ENCODE measurements around the gene MORN5.
A peak's percentile ranks its signal among the peaks of the same experiment; 100 is the strongest.
"Not testable (repeated sequence)": the region's sequence is repeated elsewhere in the genome, so short reads cannot be mapped to it uniquely, and the experiment has no call there.

The MORN5 gene

DNA sequence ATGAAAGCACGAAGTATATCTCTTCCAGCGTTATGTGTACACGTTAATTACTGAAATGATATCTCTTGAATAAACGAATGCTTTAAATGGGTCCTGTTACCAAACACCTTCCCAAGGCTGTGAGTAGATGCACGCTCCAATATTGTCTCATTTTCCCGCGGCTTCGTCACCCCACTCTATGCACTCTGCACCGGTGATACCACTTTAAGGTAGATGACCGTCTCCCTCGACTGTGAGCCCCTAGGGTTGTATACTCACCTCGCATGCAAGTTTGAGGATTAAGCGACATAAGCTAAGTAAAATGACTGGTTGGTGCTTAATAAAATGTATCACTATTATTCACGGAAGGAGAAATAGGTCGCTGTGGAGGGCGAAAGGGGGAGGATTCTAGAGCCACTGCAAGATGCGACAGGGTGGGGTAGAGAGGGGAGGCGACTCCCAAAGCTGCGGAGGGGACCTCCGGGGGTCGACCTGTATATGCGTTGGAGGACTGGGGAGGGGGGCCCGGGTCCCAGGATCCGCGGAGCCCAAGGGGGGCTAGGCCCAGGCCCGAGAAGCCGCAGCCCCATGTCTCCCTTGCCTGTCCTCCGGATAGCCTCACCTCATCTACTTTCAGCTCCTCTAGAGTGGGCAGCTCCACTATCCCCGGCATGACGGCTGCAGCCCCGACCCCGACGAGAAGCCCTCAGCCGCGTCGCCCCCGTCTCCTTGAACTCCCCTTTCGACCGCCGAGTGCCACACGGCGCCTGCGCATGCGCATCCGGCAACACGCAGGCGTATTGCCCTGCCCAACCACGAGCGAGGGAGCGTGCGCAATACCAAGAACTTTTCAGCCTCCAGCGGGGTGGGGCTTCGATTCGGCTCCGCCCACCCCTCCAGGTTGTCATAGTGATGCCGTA is at the start of gene MORN5, which contains the start of gene NDUFA8:
Gene MORN5 (plus strand): TSS at position 883 of the 899 bp plus-strand sequence. CDS start 65 bp downstream, outside the sequence.
Gene NDUFA8 (minus strand): TSS at position 754 of the 899 bp plus-strand sequence. CDS start 102 bp downstream, at position 652.
- peak; percentile 92 for DNase-seq

DNA sequence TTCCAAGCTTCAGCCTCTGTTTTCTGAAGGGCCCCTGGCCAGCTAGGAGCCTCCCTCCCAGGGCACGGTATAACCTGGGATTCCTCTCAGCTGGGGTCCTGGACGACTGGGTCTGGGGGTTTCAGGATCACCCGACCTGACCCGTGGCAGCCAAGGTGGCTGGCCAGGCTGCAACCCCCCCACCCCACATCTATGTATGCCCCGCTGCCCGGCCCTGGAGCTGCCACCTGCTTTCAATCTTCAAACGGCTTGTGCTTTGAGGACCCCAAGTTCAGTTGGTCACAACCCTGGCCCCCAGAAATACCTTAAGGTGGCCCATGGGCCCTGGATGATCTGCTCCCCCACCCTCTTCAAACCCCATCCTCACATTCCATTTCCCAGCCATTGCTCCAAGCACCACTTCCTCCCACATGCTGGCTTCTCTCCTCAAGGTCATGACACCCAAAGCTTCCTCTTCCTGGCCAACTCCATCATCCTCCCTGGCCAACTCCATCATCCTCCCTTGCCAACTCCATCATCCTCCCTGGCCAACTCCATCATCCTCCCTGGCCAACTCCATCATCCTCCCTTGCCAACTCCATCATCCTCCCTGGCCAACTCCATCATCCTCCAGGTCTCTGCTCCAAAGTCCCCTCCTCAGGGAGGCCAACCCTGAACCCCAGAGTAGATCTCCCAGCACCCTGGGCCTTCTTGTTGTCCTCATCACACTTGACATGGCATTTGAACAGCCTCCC is 49.4 kb upstream of the MORN5 start:
- DNase-seq: no peak

DNA sequence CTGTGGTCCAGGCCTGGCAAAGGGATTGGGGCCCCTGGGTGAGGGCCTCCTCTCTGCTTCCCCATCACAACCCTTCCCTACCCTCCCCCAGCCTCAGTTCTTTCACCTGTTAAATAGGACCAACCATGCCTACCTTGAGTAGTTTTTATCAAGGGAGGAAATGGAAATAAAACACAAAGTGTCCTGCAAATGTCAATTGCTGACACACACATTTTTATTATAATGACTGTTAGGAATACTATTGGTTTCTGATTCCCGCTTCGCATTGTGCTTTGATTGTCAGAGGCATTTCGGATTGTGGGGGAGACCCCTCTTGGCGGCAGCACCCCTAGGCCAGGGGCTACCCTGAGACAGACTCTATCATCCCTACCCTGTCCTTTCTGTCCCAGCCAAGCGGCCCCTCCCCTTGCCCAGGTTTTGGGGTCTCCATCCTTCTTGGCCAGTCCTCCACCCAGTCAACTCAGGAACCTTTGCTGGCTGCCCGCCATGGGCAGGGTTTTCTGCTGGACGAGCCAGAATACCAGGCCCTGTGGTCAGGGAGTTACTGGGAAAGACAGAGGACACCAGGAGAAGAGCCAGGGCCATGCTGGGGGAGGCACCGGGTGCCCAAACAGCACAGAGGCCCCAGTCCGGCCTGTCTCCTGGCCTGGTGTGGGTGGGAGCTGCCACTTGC is 48.2 kb upstream of the MORN5 start:
- no peak for DNase-seq

DNA sequence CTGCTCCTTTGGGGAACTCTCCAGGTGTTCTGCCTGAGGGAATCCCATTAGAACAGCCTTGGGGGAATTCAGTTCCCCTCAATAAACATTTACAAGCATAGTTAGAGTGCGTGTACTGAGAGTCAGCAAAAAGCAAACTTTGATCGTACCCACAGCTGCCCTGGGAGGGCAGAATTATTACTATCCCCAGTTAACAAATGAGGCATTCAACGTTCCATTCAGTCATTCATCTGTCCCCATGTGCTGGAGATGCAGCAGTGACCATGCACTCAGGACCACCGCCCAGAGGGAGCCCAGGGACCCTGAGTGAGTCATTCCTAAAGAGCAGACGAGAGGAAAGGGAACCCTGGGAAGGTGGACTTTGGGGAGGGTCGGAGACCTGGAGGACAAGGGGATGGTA is 47.5 kb upstream of the MORN5 start:
- no peak for DNase-seq

DNA sequence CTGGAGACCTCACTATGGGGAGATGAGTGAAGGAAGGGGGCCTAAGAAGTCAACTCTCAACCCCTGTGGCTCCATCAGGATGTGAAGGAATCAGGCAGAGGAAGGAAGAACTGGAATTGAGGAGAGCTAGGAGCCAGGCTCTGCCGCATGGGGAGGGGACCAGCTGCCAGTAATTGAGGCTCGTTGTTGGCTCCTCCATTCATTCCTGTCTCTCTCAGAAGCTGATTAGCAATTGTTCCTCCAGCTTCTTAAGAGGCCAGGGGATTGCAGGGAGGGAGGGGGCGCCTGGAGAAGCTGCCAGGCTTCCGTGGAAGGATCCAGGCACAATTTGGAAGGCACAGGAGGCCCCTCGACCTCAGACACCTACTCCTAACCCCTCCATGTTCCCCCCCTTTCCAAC is 46.1 kb upstream of the MORN5 start:
- DNase-seq: no peak

DNA sequence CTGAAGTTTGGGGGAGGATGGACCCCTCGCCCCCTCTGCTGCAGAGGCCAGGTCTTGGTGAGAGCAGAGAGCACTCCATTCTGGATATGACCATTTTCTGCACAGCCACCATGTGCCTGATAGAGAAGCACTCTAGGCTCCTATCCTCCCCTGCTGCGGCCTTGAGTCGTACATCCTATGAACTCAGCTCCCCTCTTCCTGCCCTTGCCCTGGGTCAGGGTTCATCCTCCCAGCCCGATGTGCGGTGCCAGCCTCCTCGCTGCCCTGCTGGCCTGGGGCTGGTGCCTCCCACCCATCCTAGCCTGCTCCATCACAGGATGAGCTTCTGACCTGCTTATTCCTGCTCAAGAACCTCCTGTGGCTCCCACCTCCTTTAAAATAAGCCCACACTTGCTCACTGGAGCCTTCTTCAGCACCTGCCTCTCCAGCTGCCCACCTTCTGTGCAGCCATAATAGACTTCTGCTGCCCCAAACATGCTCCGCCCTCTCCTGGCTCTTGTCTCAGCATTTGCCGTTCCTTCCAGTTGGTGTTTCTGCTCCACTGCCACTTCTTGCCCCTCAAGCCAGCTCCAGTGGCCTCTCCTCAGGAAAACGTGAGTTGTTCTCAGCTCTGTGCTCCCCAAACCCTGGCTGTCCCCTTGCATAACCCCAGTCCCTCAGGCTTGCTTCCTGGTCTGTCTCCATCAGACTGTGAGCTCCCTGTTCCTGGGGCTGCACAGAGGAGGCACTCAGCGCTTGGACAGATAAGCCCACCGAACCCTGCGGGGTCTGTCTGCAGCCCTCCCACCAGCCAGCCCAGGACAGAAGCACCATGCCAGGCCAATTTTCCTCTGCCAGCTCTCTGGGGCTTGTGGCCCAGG is 44.3 kb upstream of the MORN5 start:
- DNase-seq: no peak

DNA sequence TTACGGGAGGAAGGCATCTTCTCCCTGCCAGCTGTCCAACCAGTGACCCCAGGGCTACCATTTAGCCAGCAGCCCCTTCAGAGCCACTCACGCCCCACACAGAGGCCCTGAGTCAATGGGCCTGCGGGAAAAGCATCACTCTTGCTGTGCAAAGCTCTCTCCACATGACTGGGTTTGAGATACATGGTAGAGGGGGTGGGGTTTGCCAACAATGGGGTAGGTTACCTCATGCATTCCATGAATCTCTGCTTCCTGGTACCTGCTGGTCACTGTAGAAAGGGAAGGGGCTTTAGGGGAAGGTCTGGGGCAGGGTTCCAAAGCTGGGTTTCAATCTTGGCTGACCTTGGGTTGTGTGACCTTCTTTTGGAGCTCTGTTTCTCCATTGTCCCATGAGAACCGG is 43.7 kb upstream of the MORN5 start:
- DNase-seq: no peak

DNA sequence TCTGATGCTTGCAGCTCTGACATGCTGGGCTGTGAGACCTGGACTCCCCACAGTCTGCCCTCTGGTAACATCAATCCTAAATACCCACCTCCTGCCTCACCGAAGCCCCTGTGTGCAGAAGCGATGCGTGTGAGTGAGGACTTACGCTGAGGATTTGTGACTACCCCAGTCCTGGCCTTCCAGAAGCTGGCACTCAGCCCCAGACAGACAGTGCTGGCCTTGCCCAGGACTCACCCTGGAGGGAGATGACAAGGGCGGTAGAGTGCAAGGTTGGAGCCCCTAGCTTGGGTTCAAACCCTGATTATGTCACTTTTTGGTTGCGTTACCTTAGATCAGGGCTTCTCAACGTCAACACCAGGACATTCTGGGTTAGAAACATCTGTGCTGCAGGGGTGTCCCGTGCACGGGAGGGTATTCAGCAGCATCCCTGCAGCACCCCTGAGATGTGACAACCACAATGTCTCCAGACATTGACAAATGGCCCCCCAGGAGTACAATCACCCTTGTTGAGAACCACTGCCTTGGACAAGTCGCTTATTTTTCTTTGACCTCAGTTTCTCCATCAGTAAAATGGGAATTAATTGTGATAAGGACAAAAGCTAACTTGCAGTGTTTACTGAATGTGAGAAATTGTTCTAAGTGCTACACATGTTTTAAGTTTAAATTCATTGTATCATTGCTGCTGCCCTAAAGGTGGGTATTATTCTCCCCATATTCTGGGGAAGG is 43.1 kb upstream of the MORN5 start:
- DNase-seq: no peak

DNA sequence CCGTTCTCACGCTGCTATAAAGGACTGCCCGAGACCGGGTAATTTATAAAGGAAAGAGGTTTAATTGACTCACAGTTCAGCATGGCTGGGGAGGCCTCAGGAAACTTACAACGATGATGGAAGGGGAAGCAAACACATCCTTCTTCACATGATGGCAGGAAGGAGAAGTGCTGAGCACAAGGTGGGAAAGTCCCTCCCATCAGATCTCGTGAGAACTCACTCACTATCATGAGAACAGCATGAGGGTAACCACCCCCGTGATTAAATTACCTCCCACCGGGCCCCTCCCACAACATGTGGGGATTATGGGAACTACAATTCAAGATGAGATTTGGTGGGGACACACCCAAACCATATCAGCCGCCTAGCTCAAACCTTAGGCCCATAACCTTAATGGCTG is 42.5 kb upstream of the MORN5 start:
- DNase-seq: not testable (repeated sequence)

DNA sequence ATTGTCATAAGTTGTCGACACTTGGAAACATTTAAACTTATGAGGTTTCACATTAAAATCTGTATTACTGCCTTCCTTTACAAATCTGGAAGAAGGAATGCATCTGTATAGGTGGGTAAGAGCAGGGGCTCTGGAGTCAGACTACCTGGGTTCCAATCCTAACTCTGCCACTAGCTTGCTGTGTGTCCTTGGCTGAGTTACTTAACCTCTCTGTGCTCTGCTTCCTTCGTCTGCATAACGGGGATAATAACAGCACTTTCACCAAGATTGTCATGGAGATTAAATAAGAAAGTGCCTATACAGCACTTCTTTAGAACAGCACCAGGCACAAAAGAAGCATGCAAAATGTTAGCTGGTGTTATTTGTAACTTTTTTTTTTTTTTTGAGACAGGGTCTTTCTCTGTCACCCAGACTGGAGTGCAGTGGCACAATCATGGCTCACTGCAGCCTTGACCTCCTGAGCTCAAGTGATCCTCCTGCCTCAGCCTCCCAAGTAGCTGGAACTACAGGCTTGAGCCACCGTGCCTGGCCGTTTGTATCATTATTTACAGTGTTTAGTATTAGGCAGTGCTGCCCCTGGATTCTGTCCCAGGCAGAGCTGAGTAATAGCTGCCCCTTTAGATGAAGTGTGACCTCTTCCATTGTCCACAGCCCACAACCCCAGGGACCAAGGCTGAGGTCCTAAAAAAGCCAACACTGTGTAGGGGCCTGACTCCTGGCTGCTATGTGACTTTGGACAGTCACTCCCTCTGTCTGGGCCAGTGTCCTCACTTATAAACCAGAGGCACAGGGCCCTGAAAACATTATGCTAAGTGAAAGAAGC is 41.2 kb upstream of the MORN5 start:
- no peak for DNase-seq

DNA sequence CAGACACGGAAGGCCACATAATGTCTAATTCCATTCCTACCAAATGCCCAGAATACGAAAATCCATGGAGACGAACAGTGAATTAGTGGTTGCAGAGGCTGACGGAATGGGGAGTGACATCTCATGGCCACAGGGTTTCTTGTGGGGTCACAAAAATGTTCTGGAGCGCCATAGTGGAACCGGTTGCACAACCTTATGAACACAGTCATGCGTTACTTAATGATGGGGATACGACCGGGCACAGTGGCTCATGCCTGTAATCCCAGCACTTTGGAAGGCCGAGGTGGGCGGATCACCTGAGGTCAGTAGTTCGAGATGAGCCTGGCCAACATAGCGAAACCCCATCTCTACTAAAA is 40.6 kb upstream of the MORN5 start:
- DNase-seq: no peak

DNA sequence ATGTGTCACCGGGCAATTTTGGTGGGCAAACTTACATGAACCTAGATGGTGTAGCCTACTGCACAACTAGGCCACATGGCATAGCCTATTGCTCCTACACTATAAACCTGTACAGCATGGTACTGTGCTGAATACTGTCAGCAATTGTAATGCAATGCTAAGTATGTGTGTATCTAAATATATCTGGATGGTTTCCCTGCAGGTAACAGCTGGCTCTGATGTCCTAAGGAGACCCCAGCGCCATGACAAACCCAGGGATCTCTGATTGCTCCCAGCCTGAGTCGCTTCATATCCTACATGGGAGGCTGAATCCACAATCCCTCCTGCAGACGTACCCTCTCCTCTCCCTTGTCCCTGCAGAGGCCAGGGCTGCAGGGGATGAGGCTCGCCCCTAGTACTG is 40.0 kb upstream of the MORN5 start:
- DNase-seq: no peak

DNA sequence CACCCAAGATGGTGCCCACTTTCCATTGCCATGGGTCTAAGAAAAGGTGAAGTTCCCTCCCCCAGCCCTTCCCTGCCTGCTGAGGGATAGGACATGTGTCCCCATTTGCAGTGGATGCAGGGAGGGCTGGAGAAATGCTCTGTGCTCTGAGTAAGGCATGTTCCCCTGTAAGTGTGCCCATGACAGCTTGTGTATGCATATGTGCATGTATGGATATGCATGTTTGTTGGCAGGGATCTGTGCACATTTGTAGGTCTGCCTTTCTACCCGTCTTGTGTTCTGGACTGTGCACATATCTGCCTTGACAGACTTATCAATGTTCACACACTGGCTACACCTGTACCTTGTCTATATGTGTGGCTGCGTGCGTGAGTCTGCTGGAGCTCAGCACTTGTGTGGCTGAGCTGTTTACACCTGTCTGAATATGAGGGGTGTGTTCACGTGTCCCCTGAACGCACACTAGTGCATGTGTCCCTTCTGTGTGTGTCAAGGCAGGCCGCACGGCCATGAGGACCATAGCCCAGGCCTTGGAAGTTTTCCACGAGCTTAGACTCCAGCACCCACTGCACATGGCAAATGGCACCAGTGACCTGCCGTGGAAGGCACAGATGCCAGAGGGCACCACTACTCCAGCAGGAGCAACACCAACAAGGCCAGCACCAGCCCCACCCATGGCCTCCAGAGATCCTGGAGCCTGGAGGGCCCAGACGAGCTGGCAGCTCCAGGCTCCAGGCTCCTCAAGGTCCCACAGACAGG is 39.2 kb upstream of the MORN5 start:
- DNase-seq: no peak

DNA sequence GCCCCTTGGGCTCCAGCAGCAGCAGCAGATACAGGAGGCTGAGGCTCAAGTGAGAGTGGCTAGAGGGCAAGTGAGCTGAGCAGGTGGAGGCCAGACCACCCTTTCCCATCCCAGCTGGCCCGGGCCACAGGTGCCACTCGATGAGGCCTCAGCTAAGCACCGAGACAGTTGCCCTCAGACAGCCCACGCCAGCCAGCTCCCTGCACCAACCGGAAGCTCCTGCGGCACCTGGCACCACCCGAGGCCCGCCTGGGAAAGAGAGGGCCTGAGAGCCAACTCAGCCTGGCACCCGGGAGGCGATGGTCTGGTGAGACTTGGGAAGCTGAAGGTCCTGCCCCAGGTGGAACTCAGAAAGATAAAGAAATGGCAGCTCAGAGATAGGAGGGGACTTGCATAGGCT is 38.3 kb upstream of the MORN5 start:
- no peak for DNase-seq

DNA sequence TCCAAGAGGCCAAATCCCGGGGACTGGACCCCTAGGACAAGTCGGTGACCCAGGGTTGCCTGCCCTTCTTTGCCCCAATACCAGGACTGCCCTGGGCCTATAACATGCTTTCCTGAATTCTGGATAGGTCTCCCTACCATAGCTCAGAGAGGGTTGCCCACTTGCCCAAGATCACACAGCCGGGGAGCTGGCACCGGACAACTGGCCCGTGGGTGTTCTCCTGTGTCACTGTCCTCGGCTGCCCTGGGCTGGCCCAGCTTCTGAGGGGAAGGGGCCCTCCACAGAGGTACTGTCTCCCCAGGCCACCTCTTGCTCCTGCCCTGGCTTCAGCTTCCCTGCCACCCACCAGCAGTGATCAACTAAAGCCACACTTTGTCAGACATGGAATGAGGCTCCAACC is 37.8 kb upstream of the MORN5 start:
- no peak for DNase-seq

DNA sequence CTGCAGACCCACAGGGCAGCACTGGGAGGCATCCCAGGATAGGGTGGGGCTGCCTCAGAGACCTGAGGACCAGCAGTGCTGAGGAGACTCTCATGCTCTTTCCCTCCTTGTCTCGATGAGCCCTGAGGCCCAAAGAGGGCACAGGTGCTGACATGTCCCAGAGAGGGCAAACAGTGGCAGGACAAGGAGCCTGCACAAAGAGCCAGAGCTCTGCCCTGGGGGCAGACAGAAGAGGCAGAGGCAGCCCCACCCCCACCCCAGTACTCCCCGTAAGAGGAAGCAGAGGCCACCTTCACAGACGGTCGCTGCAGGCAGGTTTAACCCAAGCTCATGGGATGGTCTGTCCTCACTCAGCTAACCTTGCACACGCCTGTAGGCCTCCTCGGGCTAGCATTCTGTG is 37.2 kb upstream of the MORN5 start:
- DNase-seq: no peak

DNA sequence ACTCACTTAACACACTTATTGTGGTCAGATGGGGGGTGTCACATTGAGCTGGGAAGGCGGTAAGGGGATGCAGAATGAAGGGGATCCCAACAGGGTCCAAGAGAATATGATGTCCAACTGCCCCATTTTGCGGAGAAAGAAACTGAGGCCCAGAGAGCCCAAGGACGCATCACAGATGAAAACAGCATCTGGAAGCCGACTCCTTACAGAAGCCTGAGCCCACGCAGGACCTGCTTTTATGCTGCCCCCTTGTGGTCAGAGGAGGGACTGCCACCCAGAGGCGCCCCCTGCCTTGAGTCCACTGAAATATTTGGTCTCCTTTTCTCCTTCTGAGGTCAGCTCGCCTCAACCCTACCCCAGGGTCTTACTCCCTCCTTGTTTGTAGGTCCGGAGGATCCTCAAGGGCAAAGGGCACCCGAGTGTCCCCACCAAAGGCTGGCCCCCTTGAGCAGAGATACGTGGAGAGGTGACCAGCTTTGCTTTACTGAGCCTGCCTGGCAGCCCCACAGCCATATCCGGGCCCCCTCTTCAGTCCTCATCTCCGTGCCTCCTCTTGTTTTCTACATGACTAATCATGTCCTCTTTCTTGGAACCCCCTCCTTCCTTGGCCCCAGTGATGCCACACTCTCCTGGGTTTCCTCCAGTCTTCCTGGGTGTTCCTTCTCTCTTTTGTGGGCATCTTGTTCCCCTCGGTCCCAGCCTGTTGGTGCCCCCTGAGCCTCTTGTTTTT is 36.6 kb upstream of the MORN5 start:
- peak; percentile 49 for DNase-seq

DNA sequence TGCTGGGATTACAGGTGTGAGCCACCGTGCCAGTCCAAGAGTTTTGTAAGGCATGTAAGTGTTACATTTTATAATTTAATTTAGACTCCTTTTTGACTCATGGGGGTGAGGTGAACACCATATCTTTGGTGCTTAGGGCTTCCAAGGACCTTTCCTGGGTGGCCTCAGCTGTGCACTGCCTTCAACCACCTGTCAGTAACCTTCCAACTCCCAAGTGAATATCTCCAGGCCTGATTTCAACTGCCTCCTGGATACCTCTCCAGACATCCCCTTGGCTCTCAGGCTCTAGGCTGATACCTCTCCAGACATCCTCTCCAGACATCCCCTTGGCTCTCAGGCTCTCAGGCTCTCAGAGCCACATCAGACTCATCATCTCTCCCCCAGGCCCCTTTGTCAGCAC is 35.7 kb upstream of the MORN5 start:
- no peak for DNase-seq

DNA sequence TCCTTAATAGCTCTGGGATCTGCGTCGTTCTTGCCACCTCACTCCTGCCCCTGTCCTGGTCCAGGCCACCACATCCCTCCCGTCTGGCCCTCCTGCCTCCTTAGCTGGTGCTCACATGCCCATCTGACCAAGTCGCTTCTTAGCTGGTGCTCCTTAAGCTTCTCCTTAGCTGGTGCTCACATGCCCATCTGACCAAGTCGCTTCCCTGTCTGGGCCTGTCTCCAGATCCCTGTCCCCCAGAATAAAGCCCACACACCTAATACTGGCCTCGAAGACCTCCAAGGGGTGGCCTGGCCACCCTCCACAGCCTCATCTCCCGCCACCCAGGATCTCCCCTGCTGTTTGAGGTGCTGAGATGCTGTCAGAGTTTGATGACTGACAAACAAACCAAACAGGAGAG is 35.2 kb upstream of the MORN5 start:
- DNase-seq: no peak

DNA sequence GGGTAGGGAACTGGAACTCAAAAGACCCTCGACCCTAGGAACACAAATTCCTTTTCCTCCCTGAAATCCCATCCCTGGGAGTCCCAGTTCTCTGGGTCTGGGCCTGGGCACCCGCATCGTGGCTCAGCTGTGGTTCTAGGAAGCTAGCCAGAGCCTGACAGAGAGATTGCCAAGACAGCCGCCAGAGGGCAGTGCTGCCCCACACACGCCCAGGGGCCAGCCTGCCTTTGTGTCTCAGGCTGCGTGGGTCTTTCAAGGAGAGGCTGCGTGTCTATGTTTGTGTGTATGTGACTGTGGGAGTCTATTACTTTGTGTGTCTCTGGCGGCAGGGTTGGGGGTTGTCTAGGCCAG is 34.6 kb upstream of the MORN5 start:
- DNase-seq: peak; percentile 22
